Liver (tissue), 9 donors: Measurements from ENCODE around the gene CCRL2. TPM values are rescaled to one million over a fixed set of nuclear protein-coding genes. Genes with fewer than 3 reads are reported as not detected.
"Not testable (repeated sequence)": the region's sequence is repeated elsewhere in the genome, so short reads cannot be mapped to it uniquely, and the experiment has no call there.

Experiments
- DNase-seq: peaks from one replicate; pipeline ENCODE4 v3.0.0-alpha.2; 2017; ENCODE audit warnings: low spot score
- H3K27ac ChIP-seq, 2 donors: one replicate each; pipeline ENCODE4 v1.7.0; 2013; ENCODE audit warnings: inconsistent platforms in 2 of 2, low read length in 2 of 2, control low read depth in 1 of 2, low read depth in 1 of 2, mild to moderate bottlenecking in 1 of 2
- H3K27me3 ChIP-seq, 4 donors: one replicate each; pipeline versions ENCODE4 v1.6.1 to v1.7.0; 2013; ENCODE audit warnings: low read length in 3 of 4, inconsistent platforms in 1 of 4, mild to moderate bottlenecking in 1 of 4, moderate library complexity in 1 of 4; ENCODE audit not compliant: control insufficient read depth in 4 of 4, insufficient read depth in 4 of 4
- H3K36me3 ChIP-seq, 4 donors: one replicate each; pipeline versions ENCODE4 v1.6.1 to v1.7.0; 2013; ENCODE audit warnings: low read length in 3 of 4, mild to moderate bottlenecking in 3 of 4, low read depth in 1 of 4, moderate library complexity in 1 of 4; ENCODE audit not compliant: control insufficient read depth in 4 of 4, insufficient read depth in 3 of 4
- H3K4me1 ChIP-seq, 4 donors: one replicate each; pipeline versions ENCODE4 v1.6.1 to v1.7.0; 2013; ENCODE audit warnings: low read length in 3 of 4, mild to moderate bottlenecking in 3 of 4, moderate library complexity in 1 of 4; ENCODE audit not compliant: control insufficient read depth in 4 of 4, insufficient read depth in 4 of 4
- H3K4me3 ChIP-seq, 3 donors: one replicate each; pipeline versions ENCODE4 v1.6.1 to v1.7.0; 2013; ENCODE audit warnings: low read length in 3 of 3, control low read depth in 1 of 3, low read depth in 1 of 3, mild to moderate bottlenecking in 1 of 3
- H3K9ac ChIP-seq, 2 donors: one replicate each; pipeline ENCODE4 v1.7.0; 2013; ENCODE audit warnings: low read length in 2 of 2, mild to moderate bottlenecking in 2 of 2, moderate library complexity in 2 of 2, control low read depth in 1 of 2, low read depth in 1 of 2
- H3K9me3 ChIP-seq, 4 donors: one replicate each; pipeline versions ENCODE4 v1.6.1 to v1.7.0; 2013; ENCODE audit warnings: low read length in 3 of 4; ENCODE audit not compliant: control insufficient read depth in 4 of 4
- FOXA1 ChIP-seq: IDR thresholded peaks from 2 replicates; pipeline ENCODE4 v1.6.1; 2016; ENCODE audit warnings: antibody characterized with exemption
- FOXA2 ChIP-seq: IDR thresholded peaks from 2 replicates; pipeline ENCODE4 v1.6.1; 2016; ENCODE audit warnings: antibody characterized with exemption
- HNF4G ChIP-seq: IDR thresholded peaks from 2 replicates; pipeline ENCODE4 v1.6.1; 2016; ENCODE audit warnings: antibody characterized with exemption
- NR2F2 ChIP-seq: IDR thresholded peaks from 2 replicates; pipeline ENCODE4 v1.6.1; 2016; ENCODE audit warnings: antibody characterized with exemption
- RAD21 ChIP-seq, 2 donors: IDR thresholded peaks; 2 replicates each; pipeline ENCODE4 v1.6.1; 2016; ENCODE audit warnings: antibody characterized with exemption in 2 of 2, mild to moderate bottlenecking in 2 of 2
- TAF1 ChIP-seq: conservative IDR thresholded peaks from 2 replicates; pipeline ENCODE4 v1.6.1; 2016; ENCODE audit warnings: antibody characterized with exemption, mild to moderate bottlenecking
- YY1 ChIP-seq: IDR thresholded peaks from 2 replicates; pipeline ENCODE4 v1.6.1; 2016; ENCODE audit warnings: antibody characterized with exemption, mild to moderate bottlenecking
- WGBS: extraction: QIAGEN DNeasy Blood & Tissue Kit; methylation state at CpG from one replicate; pipeline ENCODE4 v1.1.7; 2013; 5-methylcytosine and 5-hydroxymethylcytosine counted together
- polyA plus RNA-seq, 2 donors: library from polyadenylated mRNA; stranded (reverse) in 1 of 2; unstranded in 1 of 2; fragments of 200-250 nt in 1 of 2; fragments of >200 nt in 1 of 2; fragmentation: Nextera tagmentation in 1 of 2; extraction: Ambion mirVana in 1 of 2; gene quantifications; one replicate each; pipeline versions ENCODE4 v1.2.1 to v1.2.3, GENCODE V29; 2013 to 2015
- total RNA-seq, 2 donors: library from RNA; depleted of rRNA; stranded (reverse); fragments of >200 nt; gene quantifications; one replicate each; pipeline ENCODE4 v1.2.3, GENCODE V29; 2014
- TF ChIP-seq, protein P1 (sequence below): IDR thresholded peaks from 2 replicates; pipeline ENCODE4 v1.6.1; 2016; ENCODE audit warnings: antibody characterized with exemption, mild to moderate bottlenecking
- donor health status: healthy.
- donor health status: healthy.
- donor health status: healthy.
- donor health status: healthy.
- donor health status: healthy.

Gene CCRL2
- total and polyA plus RNA-seq, 4 donors: 0.51 to 9.0 (median 0.81) TPM

DNA sequence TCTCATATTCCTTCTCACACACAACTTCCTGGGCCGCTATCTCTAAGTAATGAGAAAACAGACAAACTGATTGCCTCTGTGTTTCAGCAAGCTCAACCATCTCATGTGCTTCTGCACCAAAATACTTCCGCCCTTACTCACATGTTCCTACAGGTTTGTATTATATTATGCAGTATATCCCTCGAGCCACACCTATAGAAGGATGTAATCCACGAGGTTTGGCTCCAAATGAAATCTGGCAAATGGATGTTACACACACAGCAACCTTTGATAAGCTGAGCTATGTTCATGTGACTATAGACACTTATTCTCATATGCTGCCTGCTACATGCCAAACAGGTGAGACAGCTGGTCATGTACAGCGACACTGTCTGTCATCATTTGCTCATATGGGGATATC lies 22.6 kb downstream of the CCRL2 start (continued):
- no peak for TF ChIP-seq TAF1
- no peak for TF ChIP-seq FOXA1
- no peak for TF ChIP-seq NR2F2

DNA sequence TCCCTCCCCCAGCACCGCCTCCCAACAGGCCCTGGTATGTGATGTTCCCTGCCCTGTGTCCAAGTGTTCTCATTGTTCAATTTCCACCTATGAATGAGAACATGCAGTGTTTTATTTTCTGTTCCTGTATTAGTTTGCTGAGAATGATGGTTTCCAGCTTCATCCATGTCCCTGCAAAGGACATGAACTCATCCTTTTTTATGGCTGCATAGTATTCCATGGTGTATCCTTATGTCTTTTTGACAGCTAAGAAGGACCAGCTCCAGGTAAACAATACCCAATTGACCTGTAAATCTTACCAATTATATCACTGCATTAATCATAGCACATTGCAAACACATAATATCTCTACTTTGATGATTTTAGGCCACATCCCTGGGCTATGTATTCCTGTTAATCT lies 23.8 kb downstream of the CCRL2 start:
- H3K9me3 ChIP-seq, DNase-seq, H3K27me3 ChIP-seq, H3K4me3 ChIP-seq, H3K36me3 ChIP-seq, H3K4me1 ChIP-seq, H3K9ac ChIP-seq, H3K27ac ChIP-seq: not testable (repeated sequence)
- 100% methylated on average over 1 of the region's 1 CpG for WGBS

DNA sequence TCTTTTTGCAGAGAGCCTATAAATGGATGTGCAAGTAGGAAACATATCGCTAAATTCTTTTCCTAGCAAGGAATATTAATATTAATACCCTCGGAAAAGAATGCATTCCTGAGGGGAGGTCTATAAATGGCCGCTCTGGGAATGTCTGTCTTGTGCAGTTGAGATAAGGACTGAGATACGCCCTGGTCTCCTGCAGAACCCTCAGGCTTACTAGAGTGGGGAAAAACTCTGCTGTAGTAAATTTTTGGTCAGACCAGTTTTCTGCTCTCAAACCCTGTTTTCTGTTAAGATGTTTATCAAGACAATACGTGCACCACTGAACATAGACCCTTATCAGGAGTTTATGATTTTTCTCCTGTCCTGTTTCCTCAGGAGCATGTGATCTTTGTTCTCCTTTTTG lies 24.8 kb downstream of the CCRL2 start:
- H3K9me3 ChIP-seq, H3K4me3 ChIP-seq, H3K36me3 ChIP-seq, DNase-seq, H3K9ac ChIP-seq, H3K4me1 ChIP-seq, H3K27ac ChIP-seq, H3K27me3 ChIP-seq: not testable (repeated sequence)
- 89% methylated on average over 5 of the region's 5 CpGs for WGBS

DNA sequence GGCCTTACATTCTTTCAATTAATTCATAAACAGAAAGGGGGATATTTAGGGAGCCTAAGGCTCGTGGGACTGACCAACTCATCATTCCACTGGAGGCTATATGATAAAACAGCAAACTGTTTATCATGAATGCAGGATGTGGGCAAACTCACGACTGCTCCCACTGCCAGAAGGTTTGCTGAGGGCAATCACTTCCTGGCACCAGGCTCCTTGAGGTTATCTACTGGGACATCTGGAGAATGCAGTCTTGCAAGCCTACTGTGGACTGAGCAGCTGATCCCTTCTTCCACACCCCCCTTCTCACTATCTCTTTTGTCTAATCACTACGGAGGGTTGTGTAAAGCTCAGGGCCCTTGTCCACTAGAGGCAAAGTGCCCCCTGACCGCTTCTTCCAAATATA lies 26.1 kb downstream of the CCRL2 start:
- H3K9me3 ChIP-seq, H3K27me3 ChIP-seq, H3K4me3 ChIP-seq, H3K27ac ChIP-seq, H3K36me3 ChIP-seq, H3K4me1 ChIP-seq, H3K9ac ChIP-seq: not testable (repeated sequence)
- WGBS: 71% methylated on average over 4 of the region's 4 CpGs
- DNase-seq: peak; percentile 50

DNA sequence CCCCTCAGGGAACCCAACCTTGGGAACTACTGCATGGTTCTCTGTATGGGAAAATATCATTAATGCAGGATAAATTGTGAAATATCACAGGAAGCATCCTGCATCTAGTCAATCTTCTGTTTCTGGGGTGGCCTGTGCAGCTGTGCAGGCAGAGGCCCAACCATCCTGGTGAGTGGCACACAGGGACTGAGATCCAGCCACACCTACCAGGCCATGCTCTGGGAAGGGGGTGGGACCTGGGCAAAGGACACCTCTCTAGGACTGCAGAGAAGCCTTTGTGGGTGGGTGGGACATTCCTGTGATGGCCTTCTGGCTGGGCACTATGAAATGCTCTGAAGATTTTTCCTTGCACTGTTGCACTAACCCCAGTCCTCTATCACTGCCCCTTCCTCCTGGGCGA lies 26.8 kb downstream of the CCRL2 start:
- no peak overlapping the region for H3K4me3 ChIP-seq
- H3K27ac ChIP-seq: no peak overlapping the region
- DNase-seq: no peak
- no peaks in the 10 kb centered on the region for H3K4me1 ChIP-seq
- H3K9ac ChIP-seq: no peak overlapping the region
- no peaks in the 10 kb centered on the region for H3K27me3 ChIP-seq
- no peaks in the 10 kb centered on the region for H3K9me3 ChIP-seq
- no peaks in the 10 kb centered on the region for H3K36me3 ChIP-seq
- no peak for TF ChIP-seq FOXA2
- TF ChIP-seq NR2F2: no peak
- TF ChIP-seq, protein P1, sequence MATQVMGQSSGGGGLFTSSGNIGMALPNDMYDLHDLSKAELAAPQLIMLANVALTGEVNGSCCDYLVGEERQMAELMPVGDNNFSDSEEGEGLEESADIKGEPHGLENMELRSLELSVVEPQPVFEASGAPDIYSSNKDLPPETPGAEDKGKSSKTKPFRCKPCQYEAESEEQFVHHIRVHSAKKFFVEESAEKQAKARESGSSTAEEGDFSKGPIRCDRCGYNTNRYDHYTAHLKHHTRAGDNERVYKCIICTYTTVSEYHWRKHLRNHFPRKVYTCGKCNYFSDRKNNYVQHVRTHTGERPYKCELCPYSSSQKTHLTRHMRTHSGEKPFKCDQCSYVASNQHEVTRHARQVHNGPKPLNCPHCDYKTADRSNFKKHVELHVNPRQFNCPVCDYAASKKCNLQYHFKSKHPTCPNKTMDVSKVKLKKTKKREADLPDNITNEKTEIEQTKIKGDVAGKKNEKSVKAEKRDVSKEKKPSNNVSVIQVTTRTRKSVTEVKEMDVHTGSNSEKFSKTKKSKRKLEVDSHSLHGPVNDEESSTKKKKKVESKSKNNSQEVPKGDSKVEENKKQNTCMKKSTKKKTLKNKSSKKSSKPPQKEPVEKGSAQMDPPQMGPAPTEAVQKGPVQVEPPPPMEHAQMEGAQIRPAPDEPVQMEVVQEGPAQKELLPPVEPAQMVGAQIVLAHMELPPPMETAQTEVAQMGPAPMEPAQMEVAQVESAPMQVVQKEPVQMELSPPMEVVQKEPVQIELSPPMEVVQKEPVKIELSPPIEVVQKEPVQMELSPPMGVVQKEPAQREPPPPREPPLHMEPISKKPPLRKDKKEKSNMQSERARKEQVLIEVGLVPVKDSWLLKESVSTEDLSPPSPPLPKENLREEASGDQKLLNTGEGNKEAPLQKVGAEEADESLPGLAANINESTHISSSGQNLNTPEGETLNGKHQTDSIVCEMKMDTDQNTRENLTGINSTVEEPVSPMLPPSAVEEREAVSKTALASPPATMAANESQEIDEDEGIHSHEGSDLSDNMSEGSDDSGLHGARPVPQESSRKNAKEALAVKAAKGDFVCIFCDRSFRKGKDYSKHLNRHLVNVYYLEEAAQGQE: no peak
- no peak for TF ChIP-seq HNF4G
- TF ChIP-seq YY1: no peak
- no peak for TF ChIP-seq RAD21 (IDR thresholded peaks at IDR 0.05)
- 98% methylated on average over 1 of the region's 1 CpG for WGBS
